IMR-90 (cell line): Measurements from ENCODE around the gene XDH. TPM values are rescaled to one million over a fixed set of nuclear protein-coding genes. Genes with fewer than 3 reads are reported as not detected.

Experiments
- ATAC-seq: fragments of 200-7000 bp; cut with Tn5 transposase; 2 replicates; pipeline ENCODE4 v1.9.1; 2020; ENCODE audit warnings: low read depth, mild to moderate bottlenecking, moderate library complexity
- BruUV-seq: library from RNA; stranded (reverse); fragments of 400-500 nt; replicated peaks from 2 replicates; lab custom pipeline; 2021; lab: Mats Ljungman, UMichigan
- CTCF ChIA-PET: fragments of 300-600 bp; formaldehyde crosslinking; extraction: SDS; loops from one replicate; lab custom pipeline; 2021; ENCODE audit warnings: antibody characterized with exemption; lab: Yijun Ruan, JAX
- POLR2A ChIA-PET: fragments of 300-600 bp; sonication (Branson Sonifier 250); formaldehyde crosslinking; loops from one replicate; lab custom pipeline; 2022; ENCODE audit warnings: antibody characterized with exemption; ENCODE audit not compliant: unreplicated experiment; lab: Charles Lee
- DNase-seq: peaks from one replicate; pipeline ENCODE4 v3.0.0; 2013
- H2AFZ ChIP-seq: replicated peaks from 2 replicates; pipeline ENCODE3; 2013; ENCODE audit warnings: low read length, mild to moderate bottlenecking; ENCODE audit not compliant: poor library complexity
- H2AK5ac ChIP-seq: 2 replicates; pipeline ENCODE4 v1.6.1; 2013; ENCODE audit warnings: low read depth, low read length, inconsistent platforms
- H2AK9ac ChIP-seq: replicated peaks from 2 replicates; pipeline ENCODE3; 2013; ENCODE audit warnings: mild to moderate bottlenecking, low read depth, low read length, moderate library complexity; ENCODE audit not compliant: poor library complexity
- H2BK120ac ChIP-seq: 2 replicates; pipeline ENCODE4 v1.6.1; 2013; ENCODE audit warnings: low read depth, low read length, inconsistent platforms
- H2BK15ac ChIP-seq: 3 replicates; pipeline ENCODE4 v1.6.1; 2013; ENCODE audit warnings: low read depth, low read length, inconsistent platforms
- H2BK20ac ChIP-seq: 2 replicates; pipeline ENCODE4 v1.6.1; 2013; ENCODE audit warnings: low read depth, mild to moderate bottlenecking, inconsistent platforms, low read length, moderate library complexity
- H2BK5ac ChIP-seq: 2 replicates; pipeline ENCODE4 v1.6.1; 2013; ENCODE audit warnings: mild to moderate bottlenecking, low read depth, low read length, inconsistent platforms; ENCODE audit not compliant: poor library complexity, severe bottlenecking
- H3K14ac ChIP-seq: replicated peaks from 2 replicates; pipeline ENCODE4 v1.6.1; 2013; ENCODE audit warnings: low read depth, low read length, inconsistent platforms
- H3K18ac ChIP-seq: 2 replicates; pipeline ENCODE4 v1.6.1; 2013; ENCODE audit warnings: low read depth, low read length, control low read depth
- H3K23ac ChIP-seq: 2 replicates; pipeline ENCODE4 v1.6.1; 2013; ENCODE audit warnings: low read depth, low read length, inconsistent platforms
- H3K27ac ChIP-seq: 2 replicates; pipeline ENCODE4 v1.5.1; 2013; ENCODE audit warnings: mild to moderate bottlenecking, control low read depth, low read length; ENCODE audit not compliant: insufficient read depth
- H3K27me3 ChIP-seq: 2 replicates; pipeline ENCODE4 v1.6.1; 2013; ENCODE audit warnings: low read length; ENCODE audit not compliant: control insufficient read depth, insufficient read depth
- H3K36me3 ChIP-seq: 2 replicates; pipeline ENCODE4 v1.6.1; 2013; ENCODE audit warnings: low read length, mixed read lengths; ENCODE audit not compliant: control insufficient read depth, insufficient read depth
- H3K4ac ChIP-seq: 2 replicates; pipeline ENCODE4 v1.6.1; 2013; ENCODE audit warnings: low read depth, low read length, inconsistent platforms
- H3K4me1 ChIP-seq: 2 replicates; pipeline ENCODE4 v1.6.1; 2013; ENCODE audit warnings: low read length, mixed read lengths; ENCODE audit not compliant: control insufficient read depth, insufficient read depth
- H3K4me2 ChIP-seq: 2 replicates; pipeline ENCODE4 v1.6.1; 2013; ENCODE audit warnings: low read depth, mild to moderate bottlenecking, control low read depth, low read length, moderate library complexity
- H3K4me3 ChIP-seq: 2 replicates; pipeline ENCODE4 v1.5.1; 2013; ENCODE audit warnings: low read depth, mild to moderate bottlenecking, control low read depth, low read length, moderate library complexity; ENCODE audit not compliant: insufficient read depth
- H3K56ac ChIP-seq: 2 replicates; pipeline ENCODE4 v1.6.1; 2013; ENCODE audit warnings: low read length, inconsistent platforms; ENCODE audit not compliant: insufficient read depth; ENCODE audit errors: extremely low read depth
- H3K79me1 ChIP-seq, 2 experiments: 2 replicates each; pipeline ENCODE4 v1.6.1; 2013; ENCODE audit warnings: low read length in 2 of 2, inconsistent platforms in 1 of 2, low read depth in 1 of 2
- H3K9ac ChIP-seq: 2 replicates; pipeline ENCODE4 v1.6.1; 2013; ENCODE audit warnings: low read depth, low read length, control low read depth
- H3K9me1 ChIP-seq: 2 replicates; pipeline ENCODE4 v1.6.1; 2013; ENCODE audit warnings: low read length, inconsistent platforms; ENCODE audit not compliant: insufficient read depth
- H3K9me3 ChIP-seq: 2 replicates; pipeline ENCODE4 v1.6.1; 2013; ENCODE audit warnings: low read length; ENCODE audit not compliant: control insufficient read depth, insufficient read depth
- H4K20me1 ChIP-seq: 2 replicates; pipeline ENCODE4 v1.6.1; 2013; ENCODE audit warnings: low read length, inconsistent platforms; ENCODE audit not compliant: insufficient read depth
- H4K5ac ChIP-seq: 2 replicates; pipeline ENCODE4 v1.6.1; 2013; ENCODE audit warnings: mild to moderate bottlenecking, low read depth, low read length, control low read depth
- H4K8ac ChIP-seq, 2 experiments: 2 replicates each; pipeline ENCODE4 v1.6.1; 2013; ENCODE audit warnings: low read depth in 2 of 2, low read length in 2 of 2, control low read depth in 1 of 2, inconsistent platforms in 1 of 2
- H4K91ac ChIP-seq: 2 replicates; pipeline ENCODE4 v1.6.1; 2013; ENCODE audit warnings: low read depth, low read length, inconsistent platforms; ENCODE audit not compliant: insufficient read depth
- BHLHE40 ChIP-seq: fragments of 150-350 bp; IDR thresholded peaks from 2 replicates; pipeline ENCODE4 v1.6.1; 2016; ENCODE audit warnings: mild to moderate bottlenecking, low read depth, low read length
- CTCF ChIP-seq: conservative IDR thresholded peaks from 2 replicates; pipeline ENCODE4 v1.5.1; 2012; ENCODE audit warnings: mild to moderate bottlenecking, low read depth, low read length, improper control_type of control experiment
- ELK1 ChIP-seq: fragments of 150-350 bp; IDR thresholded peaks from 2 replicates; pipeline ENCODE4 v1.6.1; 2016; ENCODE audit warnings: low read depth, mild to moderate bottlenecking, low read length, moderate library complexity, borderline replicate concordance
- FOS ChIP-seq: fragments of 150-350 bp; IDR thresholded peaks from 2 replicates; pipeline ENCODE4 v1.6.1; 2016; ENCODE audit warnings: low read depth, low read length
- MAFK ChIP-seq: IDR thresholded peaks from 2 replicates; pipeline ENCODE4 v1.6.1; 2012; ENCODE audit warnings: low read depth, low read length, improper control_type of control experiment
- MAZ ChIP-seq: IDR thresholded peaks from 2 replicates; pipeline ENCODE4 v1.6.1; 2012; ENCODE audit warnings: low read depth, mild to moderate bottlenecking, low read length, improper control_type of control experiment, moderate library complexity, borderline replicate concordance
- MXI1 ChIP-seq: IDR thresholded peaks from 2 replicates; pipeline ENCODE4 v1.6.1; 2012; ENCODE audit warnings: low read depth, mild to moderate bottlenecking, low read length, moderate library complexity, borderline replicate concordance
- NFE2L2 ChIP-seq: fragments of 150-350 bp; IDR thresholded peaks from 2 replicates; pipeline ENCODE4 v1.6.1; 2016; ENCODE audit warnings: low read depth, mild to moderate bottlenecking, low read length
- POLR2A ChIP-seq: IDR thresholded peaks from 2 replicates; pipeline ENCODE4 v1.6.1; 2012; ENCODE audit warnings: mild to moderate bottlenecking, low read depth, low read length
- RCOR1 ChIP-seq: IDR thresholded peaks from 2 replicates; pipeline ENCODE4 v1.6.1; 2012; ENCODE audit warnings: mild to moderate bottlenecking, low read length, improper control_type of control experiment; ENCODE audit not compliant: insufficient replicate concordance
- RFX5 ChIP-seq: IDR thresholded peaks from 2 replicates; pipeline ENCODE4 v1.8.0; 2012; ENCODE audit warnings: low read depth, mild to moderate bottlenecking, low read length, moderate library complexity
- USF2 ChIP-seq: fragments of 150-350 bp; IDR thresholded peaks from 2 replicates; pipeline ENCODE4 v1.6.1; 2017; ENCODE audit warnings: mild to moderate bottlenecking, antibody characterized with exemption, low read length, low read depth
- WGBS, 2 experiments: methylation state at CpG; one replicate each; pipeline versions ENCODE4 v1.1.5 to v1.1.7; 2013; ENCODE audit warnings: missing lambda C conversion rate in 2 of 2; ENCODE audit not compliant: insufficient read length in 1 of 2; ENCODE audit errors: extremely low coverage in 2 of 2; 5-methylcytosine and 5-hydroxymethylcytosine counted together
- dilution Hi-C: fragments of 300-500 bp; cut with HindIII; formaldehyde crosslinking; loops from one replicate; pipeline ENCODE4 v1.14.3; 2018; ENCODE audit warnings: low sequenced_read_pairs; ENCODE audit not compliant: unreplicated experiment
- in situ Hi-C: fragments of 300-500 bp; cut with MboI; formaldehyde crosslinking; loops from 3 replicates; pipeline ENCODE4 v1.14.3; 2019; ENCODE audit warnings: low sequenced_read_pairs, inconsistent platforms, mixed read lengths
- intact Hi-C: fragments of 100-400 bp; cut with micrococcal nuclease; formaldehyde crosslinking; loops from 2 replicates; pipeline ENCODE4 v1.10.0; 2022
- polyA plus RNA-seq, 3 experiments: library from polyadenylated mRNA; depleted of rRNA; stranded (reverse); fragments of >200 nt; gene quantifications; 2 replicates each; pipeline ENCODE4 v1.2.3, GENCODE V29; 2012; ENCODE audit warnings: low replicate concordance in 1 of 3
- total RNA-seq: library from RNA; depleted of rRNA; stranded (reverse); fragments of >200 nt; gene quantifications from 2 replicates; pipeline ENCODE4 v1.2.3, GENCODE V29; 2012

Gene XDH
- total and polyA plus RNA-seq, 2 of the 4 experiments (the other 2 are of a cell fraction): 0.46 to 1.1 TPM

DNA sequence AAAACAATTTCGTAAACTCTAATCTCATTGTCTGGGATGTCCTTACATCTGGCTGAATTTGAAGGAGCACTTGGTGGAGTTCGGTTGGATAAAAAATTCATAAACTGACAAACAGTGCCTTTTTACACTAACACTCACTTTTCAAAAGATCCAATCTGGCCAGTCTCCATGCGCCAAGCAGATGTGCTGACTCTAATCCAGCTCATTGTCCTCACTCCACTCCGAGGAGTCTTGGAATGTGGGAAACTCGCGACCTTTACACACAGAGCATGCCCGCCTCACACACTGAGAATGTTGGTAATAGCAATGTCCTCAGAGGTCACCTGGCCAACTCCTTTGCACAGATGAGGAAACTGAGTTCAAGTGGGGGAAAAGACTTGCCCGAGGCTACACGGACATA is 66.8 kb downstream of the XDH start:
- 0 out of 2 replicates have a peak overlapping the region, but pooled peaks have one; percentile 25 for H3K18ac ChIP-seq
- no TSS peak for BruUV-seq
- no peaks in the 10 kb centered on the region for H3K79me1 ChIP-seq
- H3K4me2 ChIP-seq: no peak overlapping the region
- intact Hi-C loops: no loop called here
- H4K5ac ChIP-seq: no peak overlapping the region
- peak overlapping the region; percentile 39; the same call in 1 of the 2 replicates for H3K14ac ChIP-seq
- H2BK15ac ChIP-seq: no peak overlapping the region
- H2AK9ac ChIP-seq: peak overlapping the region; percentile 65
- POLR2A ChIA-PET: no interaction called here
- no peaks in the 10 kb centered on the region for H3K27me3 ChIP-seq
- CTCF ChIA-PET: no interaction called here
- in situ Hi-C loops: loop anchor here (25.0 kb wide), 1 partner anchor 1185 kb away; no protein-coding TSS in a partner anchor
- H2BK5ac ChIP-seq: no peak overlapping the region
- ATAC-seq: peak; percentile 51; the same call in 1 of the 2 replicates
- peak overlapping the region; percentile 7; the same call in 1 of the 2 replicates for H3K4ac ChIP-seq
- dilution Hi-C loops: no loop called here
- no peaks in the 10 kb centered on the region for H4K20me1 ChIP-seq
- H3K23ac ChIP-seq: no peak overlapping the region
- no peak for TF ChIP-seq NFE2L2
- no peak for TF ChIP-seq POLR2A
- TF ChIP-seq MAFK: no peak
- TF ChIP-seq MAZ: no peak
- TF ChIP-seq CTCF: no peak
- no peak for TF ChIP-seq USF2
- no peak for TF ChIP-seq FOS
- TF ChIP-seq MXI1: no peak
- no peak for TF ChIP-seq RCOR1
- TF ChIP-seq ELK1: no peak
- TF ChIP-seq BHLHE40: no peak
- TF ChIP-seq RFX5: no peak
- no peak overlapping the region for H3K56ac ChIP-seq
- no peak overlapping the region for H4K91ac ChIP-seq
- H2AK5ac ChIP-seq: no peak overlapping the region
- peak overlapping the region; percentile 46; the same call in 1 of the 2 replicates for H2BK120ac ChIP-seq
- WGBS, 2 experiments: 40% methylated on average over 1 of the region's 9 CpGs; no CpG with 5 or more reads in 1 of the 2 experiments
- H3K9me1 ChIP-seq: peaks cover 3% of the 10 kb centered on the region
- H3K9ac ChIP-seq: no peak overlapping the region
- peak overlapping the region; percentile 66 for H2AFZ ChIP-seq
- H3K4me1 ChIP-seq: peaks cover 11% of the 10 kb centered on the region
- H2BK20ac ChIP-seq: no peak overlapping the region; the same call in 1 of the 2 replicates
- no peaks in the 10 kb centered on the region for H3K36me3 ChIP-seq
- H3K4me3 ChIP-seq: no peak overlapping the region
- H3K27ac ChIP-seq: no peak overlapping the region
- peak; percentile 91 for DNase-seq
- H4K8ac ChIP-seq: no peak overlapping the region
- H3K9me3 ChIP-seq: no peaks in the 10 kb centered on the region
